Measurements from ENCODE around the gene C19orf53.
"Not testable (repeated sequence)": the region's sequence is repeated elsewhere in the genome, so short reads cannot be mapped to it uniquely, and the experiment has no call there.

Gene C19orf53

DNA sequence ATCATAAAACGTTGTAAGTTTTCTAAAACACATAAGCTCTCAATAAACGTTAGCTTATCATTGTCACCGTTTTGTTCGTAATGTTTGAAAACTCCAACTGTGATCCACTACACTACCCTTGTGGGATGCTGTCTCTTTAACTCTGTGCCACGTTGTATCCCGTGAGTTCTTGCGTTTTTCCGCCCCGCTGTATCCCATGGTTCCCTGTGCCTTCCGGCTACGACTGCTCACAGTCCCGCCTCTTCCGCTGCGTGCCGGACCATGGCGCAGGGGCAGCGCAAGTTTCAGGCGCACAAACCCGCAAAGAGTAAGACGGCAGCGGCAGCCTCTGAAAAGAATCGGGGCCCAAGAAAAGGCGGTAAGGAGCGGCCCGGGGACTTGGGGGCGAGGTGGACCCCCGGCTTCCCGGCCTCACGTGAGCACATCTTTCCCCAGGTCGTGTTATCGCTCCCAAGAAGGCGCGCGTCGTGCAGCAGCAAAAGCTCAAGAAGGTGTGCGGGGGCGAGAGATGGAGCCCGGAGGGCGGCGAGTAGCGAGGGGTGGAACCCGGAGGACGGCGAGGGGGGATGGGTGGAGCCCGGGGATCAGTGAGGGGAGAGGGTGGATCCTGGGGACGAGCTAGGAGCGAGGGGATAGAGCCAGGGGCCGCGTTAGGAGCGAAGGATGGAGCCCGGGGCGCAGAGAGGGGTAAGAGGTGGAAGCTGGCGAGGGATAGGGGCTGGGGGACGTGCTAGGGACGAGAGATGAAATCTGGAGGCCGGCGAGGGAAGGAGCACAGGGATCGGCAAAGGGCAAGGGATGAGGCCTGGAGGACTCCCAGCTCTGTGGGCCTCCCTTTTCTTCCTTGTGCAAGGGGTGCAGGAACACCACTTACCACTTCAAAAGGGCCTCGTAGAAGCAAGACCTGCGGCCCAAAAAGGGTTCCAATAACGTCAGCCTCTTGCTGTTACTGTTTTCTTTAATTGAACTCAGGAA is at the start of gene C19orf53:
Gene C19orf53, plus strand, starts transcription at position 240 of the 975 bp plus-strand sequence. Its CDS starts 22 bp downstream, at position 262.
- peak; percentile 81 for DNase-seq (ENCODE audit: low read depth, low spot score)

DNA sequence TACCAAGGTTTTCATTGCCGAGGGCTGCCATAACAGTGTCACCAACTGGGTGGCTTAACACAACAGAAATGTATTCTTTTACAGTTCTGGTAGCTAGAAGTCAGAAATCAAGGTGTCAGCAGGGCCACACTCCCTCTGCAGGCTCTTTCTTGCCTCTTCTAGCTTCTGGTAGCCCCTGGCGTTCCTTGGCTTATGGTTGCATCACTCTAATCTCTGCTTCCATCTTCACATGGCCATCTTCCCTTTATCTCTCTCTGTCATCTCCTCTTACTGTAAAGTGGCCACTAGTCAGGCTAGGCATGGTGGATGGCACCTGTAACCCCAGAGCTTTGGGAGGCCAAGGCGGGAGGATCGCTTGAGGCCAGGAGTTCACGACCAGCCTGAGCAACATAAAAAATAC is 47.9 kb upstream of the C19orf53 start:
- DNase-seq (ENCODE audit: low read depth, low spot score), result no peak

DNA sequence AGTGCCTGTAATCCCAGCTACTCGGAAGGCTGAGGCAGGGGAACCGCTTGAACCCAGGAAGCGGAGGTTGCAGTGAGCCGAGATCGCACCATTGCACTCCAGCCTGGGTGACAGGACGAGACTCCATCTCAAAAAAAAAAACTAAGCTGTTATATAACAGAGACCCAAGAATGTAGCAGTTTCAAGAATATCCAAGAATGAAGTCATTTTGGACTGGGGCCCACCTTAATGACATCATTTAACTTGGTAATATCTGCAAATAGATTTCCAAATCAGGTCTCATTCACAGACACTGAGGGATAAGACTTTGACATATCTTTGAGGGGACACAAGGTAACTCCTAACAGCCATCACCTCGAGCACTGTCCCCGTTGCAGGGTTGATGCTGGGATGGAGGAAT is 46.5 kb upstream of the C19orf53 start:
- no peak for DNase-seq (ENCODE audit: low read depth, low spot score)

DNA sequence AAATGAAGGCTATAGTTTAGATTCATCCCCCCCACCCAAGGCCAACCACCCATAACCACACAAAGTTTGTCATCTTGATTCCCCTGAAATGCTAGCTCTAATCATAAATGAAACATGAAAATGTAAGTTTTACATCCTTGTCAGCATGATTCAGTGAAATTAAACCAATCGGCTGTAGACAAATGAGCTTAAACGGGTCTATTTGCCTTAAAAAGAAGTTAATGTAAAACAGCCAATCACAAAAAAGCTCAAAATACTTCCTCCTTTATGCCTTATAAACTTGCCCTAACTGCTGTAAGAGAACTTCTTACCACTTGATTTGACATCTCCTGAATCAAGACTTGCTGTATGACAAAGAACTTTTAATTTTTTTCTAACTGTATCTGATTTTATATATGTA is 44.4 kb upstream of the C19orf53 start:
- DNase-seq (ENCODE audit: low read depth, low spot score), result no peak

DNA sequence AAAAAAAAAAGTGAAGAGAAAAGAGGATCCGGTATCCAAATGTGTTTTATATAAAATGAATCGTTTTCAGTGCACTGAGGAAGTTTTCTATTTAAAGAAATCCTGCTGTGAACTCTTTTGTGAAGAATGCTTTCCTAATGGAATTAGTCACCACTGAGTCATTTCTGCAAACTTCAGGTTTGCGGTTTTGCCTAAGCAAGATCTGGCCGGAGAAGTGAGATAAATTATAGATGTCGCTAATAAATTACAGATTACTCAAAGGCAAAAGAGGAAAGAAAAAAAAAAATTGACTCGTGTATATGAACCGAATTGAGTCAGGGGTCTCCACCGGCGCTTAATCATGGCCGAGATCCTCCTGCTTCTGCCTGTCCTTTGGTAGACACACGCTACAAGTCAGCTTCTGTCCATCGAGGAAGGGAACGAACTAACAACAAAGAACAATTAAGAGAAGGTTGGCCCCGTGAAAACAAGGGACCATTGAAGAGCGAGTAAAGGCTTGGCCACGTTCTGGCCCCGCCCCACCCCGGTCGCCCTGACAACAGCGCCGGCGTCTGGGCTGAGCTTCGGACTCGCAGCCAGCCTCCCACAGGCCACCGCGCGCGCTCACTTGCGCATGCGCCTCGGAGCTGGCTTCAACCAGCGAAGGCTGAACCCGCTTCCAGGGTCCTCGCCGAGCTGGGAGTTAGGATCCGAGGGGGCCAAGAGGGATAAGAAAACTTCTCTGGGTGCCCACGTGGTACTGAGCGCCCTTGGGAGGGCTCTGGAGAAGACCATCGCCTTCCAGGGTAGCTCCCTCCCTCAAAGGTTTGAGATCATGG is 42.9 kb upstream of the C19orf53 start:
- DNase-seq (ENCODE audit: low read depth, low spot score), result peak; percentile 86

DNA sequence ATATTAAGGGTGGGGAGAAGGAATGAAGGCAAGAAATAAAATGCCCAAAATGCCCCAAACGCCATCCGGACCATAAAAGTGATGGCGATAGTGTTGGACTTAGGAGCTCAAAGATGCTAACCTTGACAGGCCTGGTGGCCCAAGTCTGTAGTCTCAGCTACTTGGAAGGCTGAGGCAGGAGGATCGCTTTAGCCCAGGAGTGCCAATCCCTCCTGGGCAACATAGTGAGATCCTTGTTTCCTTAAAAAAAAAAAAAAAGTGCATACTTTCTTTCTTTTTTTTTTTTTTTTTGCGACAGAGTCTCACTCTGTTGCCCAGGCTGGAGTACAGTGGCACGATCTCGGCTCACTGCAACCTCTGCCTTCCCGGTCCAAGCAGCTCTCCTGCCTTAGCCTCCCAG is 41.9 kb upstream of the C19orf53 start:
- no peak for DNase-seq (ENCODE audit: low read depth, low spot score)

DNA sequence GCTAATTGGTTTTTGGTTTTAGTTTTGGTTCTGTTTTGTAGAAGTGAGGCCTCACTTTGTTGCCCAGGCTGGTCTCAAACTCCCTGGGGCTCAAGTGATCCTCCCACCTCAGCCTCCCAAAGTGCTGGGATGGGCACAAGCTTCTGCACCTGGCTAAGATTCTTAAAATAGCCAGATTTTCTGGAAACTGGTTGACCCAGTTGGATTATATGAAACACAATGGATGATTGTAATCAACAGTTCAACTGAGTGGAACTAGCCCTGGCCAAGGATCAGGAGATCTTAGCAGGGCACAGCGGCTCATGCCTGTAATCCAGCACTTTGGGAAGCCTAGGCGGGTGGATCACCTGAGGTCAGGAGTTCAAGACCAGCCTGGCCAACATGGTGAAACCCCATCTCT is 39.5 kb upstream of the C19orf53 start:
- no peak for DNase-seq (ENCODE audit: low read depth, low spot score)

DNA sequence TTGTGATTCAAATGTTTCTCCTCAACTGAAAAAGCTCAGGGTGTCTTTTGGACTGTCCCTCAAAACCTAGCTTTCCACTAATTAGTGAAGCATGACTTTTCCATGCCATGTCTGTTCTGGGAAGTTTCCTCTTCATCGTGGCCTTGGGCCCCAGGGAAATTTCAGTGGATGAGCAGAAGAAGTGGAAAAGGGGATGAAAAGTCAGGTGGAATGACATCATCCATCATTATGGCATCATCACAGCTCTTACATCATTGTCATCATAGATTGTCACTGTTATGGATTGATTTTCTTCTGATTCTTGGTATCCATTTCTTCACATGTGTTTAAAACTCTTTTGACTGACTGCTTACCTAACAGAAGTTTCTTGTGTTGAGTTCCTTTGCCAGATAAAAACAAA is 36.2 kb upstream of the C19orf53 start:
- DNase-seq (ENCODE audit: low read depth, low spot score), result no peak

DNA sequence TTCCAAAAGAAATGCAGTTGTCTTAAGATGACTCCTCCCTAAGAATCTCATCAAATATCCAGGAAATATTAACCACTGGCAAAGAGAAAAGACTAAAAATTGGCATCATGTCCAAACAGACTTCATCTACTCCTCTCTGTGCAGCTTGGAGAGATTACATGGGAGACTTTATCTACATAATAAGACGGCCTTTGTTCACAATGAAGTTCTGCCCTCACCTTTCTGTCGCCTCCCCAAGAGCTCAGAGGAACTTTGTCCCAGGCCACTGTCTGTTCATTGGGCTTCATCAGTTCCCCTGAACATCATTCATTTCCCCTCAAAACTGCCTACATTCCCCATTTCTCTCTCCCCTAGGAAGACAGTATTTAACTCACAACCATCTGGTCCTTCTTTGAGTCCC is 32.4 kb upstream of the C19orf53 start:
- DNase-seq (ENCODE audit: low read depth, low spot score), result no peak

DNA sequence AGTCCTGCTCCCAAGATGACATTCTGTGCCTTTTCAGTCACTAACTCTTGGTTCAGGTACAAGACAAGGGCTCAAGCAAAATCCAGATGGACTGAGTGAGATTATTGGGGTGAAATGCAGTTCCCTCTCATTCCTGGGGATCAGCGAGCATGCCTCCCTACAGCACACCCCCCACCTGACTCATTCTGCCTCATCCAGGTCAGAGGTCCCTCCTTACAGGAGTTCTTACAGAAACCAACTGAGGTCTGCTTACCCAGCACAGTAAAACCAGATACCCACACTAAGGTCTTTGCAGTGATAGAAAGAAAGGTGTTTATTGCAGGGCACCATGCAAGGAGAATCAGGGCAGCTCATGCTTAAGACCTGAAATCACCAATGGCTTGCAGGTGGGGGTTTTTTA is 31.5 kb upstream of the C19orf53 start:
- no peak for DNase-seq (ENCODE audit: low read depth, low spot score)

DNA sequence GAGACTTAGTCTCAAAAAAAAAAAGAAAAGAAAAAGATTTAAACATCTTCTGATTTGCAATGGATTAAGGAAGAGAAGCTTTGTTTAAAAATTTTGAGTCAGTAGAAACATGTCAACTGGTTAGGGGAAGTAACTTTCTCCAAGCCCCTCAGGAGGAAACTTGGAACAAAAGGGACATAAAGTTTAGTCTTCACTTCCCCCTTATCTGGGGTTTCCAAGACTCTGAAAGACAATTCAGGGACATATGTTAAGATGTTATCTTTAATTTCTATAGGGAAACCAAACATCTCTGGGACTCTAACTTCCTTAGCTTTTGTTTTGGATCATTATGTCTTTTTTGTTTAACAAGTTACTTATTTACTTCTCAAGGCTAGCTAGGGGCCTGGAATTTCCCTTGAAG is 30.1 kb upstream of the C19orf53 start:
- DNase-seq (ENCODE audit: low read depth, low spot score), result no peak

DNA sequence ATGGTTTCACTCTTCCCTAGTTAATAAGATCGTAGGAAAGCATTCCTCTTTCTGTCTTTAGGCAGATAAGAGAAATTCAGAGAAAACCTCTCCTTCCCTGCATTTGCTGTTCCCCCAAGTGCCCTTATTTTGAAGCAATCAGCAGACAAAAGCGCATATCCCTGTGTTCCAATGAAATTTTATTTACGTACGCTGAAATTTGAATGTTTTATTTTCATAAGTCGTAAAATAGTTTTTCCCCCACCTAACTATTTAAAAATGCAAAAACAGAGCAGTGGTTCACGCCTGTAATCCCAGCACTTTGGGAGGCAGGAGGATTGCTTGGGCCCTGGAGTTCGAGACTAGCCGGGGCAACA is 27.2 kb upstream of the C19orf53 start:
- no peak for DNase-seq (ENCODE audit: low read depth, low spot score)

DNA sequence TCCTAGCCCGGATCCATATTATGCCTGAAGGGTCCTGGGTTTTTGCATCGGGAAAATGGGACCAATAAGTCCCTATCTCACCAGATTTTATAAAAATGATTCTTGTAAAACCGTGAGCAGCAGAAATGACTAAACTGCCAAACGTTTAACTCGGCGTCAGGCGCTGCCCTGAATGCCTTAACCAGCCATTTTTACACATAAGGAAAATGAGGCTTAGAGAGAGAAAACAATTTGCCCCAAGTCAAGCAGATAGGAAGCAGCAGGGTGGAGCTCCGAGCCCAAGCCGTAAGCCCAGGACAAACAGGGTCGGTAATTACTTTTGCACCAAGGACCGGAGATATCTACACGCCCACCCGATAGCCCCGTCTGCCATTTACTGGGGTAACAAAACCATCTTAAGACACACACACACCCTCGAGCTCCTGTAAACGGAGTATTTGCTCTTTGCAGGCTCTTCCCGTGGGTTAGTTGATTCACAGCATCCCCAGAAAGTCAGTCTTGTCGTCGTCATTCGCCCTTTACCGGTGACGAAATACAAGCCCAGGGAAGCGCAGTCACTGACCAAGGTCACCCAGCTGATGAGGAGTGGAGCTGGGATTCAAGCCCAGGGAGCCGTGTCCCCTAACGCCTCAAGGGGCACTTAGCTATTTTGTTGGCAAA is 26.0 kb upstream of the C19orf53 start:
- DNase-seq (ENCODE audit: low read depth, low spot score), result no peak

DNA sequence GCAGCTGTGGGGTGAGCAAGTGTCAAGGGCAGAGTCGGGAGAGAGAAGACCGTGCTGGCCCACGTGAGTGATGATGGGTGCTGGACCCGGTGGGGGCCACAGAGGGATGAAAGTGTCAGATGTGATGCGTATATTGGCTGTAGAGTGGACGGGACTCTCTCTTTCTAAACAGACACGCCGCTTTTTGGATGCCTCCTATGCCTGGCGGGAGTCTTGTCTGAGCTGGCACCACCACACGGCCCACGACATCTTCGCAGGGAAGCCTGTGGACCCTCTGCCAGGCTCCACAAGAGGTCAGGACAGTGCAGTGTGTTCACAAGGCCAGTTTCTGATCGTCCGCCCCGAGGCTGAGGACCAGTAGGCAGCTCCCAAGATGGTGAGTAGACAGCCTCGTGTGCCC is 22.8 kb upstream of the C19orf53 start:
- no peak for DNase-seq (ENCODE audit: low read depth, low spot score)

DNA sequence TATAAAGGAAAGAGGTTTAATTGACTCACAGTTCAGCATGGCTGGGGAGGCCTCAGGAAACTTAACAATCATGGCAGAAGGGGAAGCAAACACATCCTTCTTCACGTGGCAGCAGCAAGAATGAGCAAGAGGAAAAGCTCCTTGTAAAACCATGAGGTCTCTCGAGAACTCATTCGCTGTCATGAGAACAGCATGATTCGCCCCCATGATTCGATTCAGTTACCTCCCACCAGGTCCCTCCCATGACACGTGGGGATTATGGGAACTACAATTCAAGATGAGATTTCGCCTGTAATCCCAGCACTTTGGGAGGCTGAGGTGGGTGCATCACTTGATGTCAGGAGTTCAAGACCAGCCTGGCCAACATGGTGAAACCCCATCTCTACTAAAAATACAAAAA is 20.6 kb upstream of the C19orf53 start:
- not testable (repeated sequence) for DNase-seq (ENCODE audit: low read depth, low spot score)

DNA sequence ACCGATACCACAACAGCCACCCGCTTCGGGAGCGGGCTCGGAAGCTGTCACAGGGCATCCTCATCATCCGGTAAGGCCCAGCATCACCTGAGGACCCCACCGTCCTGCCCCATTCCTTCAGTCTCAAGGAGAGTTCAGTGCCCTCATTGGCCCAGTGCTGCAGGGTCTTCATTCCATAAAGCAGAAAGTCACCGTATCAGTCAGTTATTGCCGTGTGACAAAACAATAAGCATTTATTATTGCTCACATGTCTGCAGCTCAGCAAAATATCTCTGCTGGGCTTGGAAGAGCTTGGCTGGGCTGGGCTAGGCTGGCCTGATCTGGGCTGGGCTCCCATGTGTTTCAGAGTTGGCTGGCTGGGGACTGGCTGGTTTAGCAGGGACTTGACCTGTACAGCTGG is 18.0 kb upstream of the C19orf53 start:
- no peak for DNase-seq (ENCODE audit: low read depth, low spot score)

DNA sequence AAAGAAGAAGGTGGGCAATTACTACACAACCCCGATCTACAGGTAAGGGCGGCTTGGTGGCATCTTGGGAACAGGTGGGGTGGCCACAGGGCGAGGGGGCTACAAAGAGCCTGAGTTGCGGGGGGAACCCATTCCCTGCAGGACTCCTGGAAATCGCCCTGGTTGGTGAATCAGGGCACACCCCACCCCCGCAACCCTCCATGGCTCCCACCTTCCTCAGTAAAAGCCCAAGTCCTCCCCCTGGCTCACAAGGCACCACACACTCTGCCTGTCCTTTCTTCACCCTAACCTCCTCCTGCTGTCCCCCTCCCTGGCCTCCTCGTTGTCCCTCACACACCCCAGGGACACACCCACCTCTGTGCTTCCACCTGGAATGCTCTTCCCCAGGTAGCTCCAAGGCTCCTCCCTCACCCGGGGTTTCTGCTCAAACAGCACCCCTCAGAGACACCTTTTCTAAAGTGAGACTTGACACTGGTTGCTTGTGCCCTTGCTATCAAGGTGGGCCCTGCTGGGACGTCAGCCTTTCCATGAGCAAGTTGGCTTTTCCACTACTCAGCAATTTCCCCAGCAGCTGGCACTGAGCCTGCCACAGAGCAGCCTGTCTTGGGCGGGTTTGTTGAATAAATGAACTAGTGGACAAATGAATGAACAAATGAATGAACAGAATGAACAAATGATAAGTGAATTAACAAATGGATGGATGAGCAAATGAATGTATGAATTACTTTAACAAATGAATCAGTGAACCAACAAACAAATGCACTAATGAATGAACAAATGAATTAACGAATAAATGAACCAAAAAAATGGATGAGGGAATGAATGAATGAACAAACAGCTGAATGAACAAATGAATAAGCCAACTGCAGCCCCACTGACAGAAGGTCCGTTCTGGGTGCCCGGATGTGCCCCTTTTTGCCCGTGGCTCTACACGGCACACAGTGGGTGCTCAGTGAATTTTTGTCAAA is 16.2 kb upstream of the C19orf53 start:
- no peak for DNase-seq (ENCODE audit: low read depth, low spot score)

DNA sequence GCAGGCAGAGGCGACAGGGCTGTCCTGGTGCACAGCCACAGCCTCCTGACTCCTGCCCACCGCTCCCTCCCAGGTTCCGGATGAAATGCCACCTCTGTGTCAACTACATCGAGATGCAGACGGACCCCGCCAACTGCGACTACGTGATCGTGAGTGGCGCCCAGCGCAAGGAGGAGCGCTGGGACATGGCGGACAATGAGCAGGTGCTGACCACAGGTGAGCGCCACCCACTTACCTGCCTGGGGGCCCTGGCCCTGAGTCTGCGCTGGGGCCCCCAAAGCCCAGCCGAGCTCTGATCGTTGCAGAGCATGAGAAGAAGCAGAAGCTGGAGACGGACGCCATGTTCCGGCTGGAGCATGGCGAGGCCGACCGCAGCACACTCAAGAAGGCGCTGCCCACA is 15.5 kb upstream of the C19orf53 start:
- DNase-seq (ENCODE audit: low read depth, low spot score), result no peak

DNA sequence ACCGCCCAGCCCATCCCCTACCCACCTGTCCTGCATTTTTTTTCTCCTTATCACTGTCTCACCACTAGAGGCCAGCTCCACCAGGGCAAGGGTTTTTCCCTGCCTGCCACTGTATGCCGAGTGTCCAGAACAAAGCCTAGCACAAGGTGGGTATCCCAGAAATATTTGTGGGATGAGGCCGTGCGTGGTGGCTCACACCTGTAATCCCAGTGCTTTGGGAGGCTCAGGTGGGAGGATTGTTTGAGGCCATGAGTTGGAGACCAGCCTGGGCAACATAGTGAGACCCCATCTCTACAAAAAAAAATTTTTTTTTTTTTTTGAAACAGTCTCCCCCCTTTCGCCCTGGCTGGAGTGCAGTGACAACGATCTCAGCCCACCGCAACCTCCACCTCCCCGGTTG is 12.8 kb upstream of the C19orf53 start:
- DNase-seq (ENCODE audit: low read depth, low spot score), result no peak

DNA sequence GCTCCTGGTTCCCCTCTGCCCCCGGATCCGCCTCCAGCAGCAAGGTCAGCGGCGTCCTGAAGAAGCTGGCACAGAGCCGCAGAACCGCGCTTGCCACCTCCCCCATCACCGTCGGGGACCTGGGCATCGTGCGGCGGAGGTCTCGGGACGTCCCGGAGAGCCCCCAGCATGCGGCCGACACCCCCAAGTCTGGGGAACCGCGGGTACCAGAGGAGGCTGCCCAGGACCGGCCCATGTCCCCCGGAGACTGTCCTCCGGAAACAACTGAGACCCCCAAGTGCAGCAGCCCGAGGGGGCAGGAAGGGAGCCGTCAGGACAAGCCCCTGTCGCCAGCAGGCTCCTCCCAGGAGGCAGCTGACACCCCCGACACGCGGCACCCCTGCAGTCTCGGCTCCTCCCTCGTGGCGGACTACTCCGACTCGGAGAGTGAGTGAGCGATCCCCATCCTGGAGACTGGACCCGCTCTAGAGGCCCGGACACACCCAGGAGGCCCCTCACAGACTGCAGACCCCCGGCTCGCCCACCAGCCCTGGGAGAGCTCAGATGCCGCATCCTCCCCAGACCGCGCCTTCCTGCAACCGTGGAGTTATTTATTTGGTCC is 11.5 kb upstream of the C19orf53 start:
- no peak for DNase-seq (ENCODE audit: low read depth, low spot score)

DNA sequence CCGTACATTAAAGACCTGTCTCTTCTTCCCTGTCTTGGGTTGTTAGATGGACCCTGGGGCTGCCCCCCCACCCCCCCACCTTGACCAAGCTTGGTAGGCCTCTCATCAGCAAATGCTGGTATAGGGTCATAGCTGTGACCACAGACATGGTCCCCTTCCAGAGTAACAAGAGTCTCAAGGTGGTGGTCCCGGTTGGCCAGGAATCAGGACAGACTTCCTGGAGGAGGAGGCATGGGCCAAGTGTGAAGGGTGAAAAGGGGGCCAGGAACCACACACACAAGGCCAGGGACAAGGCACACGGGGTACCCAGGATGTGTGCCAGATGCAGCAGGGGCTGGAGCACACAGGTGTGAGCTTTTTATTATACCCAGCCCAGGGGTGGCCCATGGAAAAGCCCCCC is 11.0 kb upstream of the C19orf53 start:
- no peak for DNase-seq (ENCODE audit: low read depth, low spot score)
